HepG2 (cell line): ENCODE results near the gene CENPP. TPM values are rescaled to one million over a fixed set of nuclear protein-coding genes. Genes with fewer than 3 reads are reported as not detected.

Source experiments
- ATAC-seq: fragments of 200-7000 bp; cut with Tn5 transposase; 3 replicates; pipeline ENCODE4 v1.9.1; 2020; ENCODE audit warnings: mild to moderate bottlenecking, moderate library complexity
- BruUV-seq: library from RNA; stranded (reverse); fragments of 400-500 nt; replicated peaks from 2 replicates; lab custom pipeline; 2021; lab: Mats Ljungman, UMichigan
- CTCF ChIA-PET: fragments of 300-600 bp; formaldehyde crosslinking; extraction: SDS; loops from one replicate; lab custom pipeline; 2021; ENCODE audit warnings: low total read pairs, inconsistent platforms, low intra/inter-chr PET ratio; lab: Yijun Ruan, JAX
- POLR2A ChIA-PET: fragments of 350-600 bp; sonication (Branson Sonifier 250); formaldehyde crosslinking; loops from one replicate; lab custom pipeline; 2020; ENCODE audit warnings: antibody characterized with exemption, inconsistent platforms; lab: Yijun Ruan, JAX
- DNase-seq: peaks from one replicate; pipeline ENCODE4 v3.0.0-alpha.2; 2015; ENCODE audit warnings: low spot score
- FAIRE-seq: peaks from 3 replicates; lab custom pipeline; 2011; peaks lifted over from hg19 to GRCh38; lab: Jason Lieb, UNC
- H2AFZ ChIP-seq: one replicate; pipeline ENCODE4 v1.6.1; 2011; ENCODE audit warnings: low read length, inconsistent platforms
- H3K27ac ChIP-seq: fragments of 300-600 bp; 3 replicates; pipeline ENCODE4 v1.8.0; 2011; ENCODE audit warnings: mixed run types, mild to moderate bottlenecking, mixed read lengths, low read length, inconsistent platforms; ENCODE audit not compliant: insufficient read depth; ENCODE audit errors: extremely low read length
- H3K27me3 ChIP-seq, 2 experiments: fragments of 200-600 bp in 1 of 2; 2 replicates in 1 of 2; 3 replicates in 1 of 2; pipeline versions ENCODE4 v1.6.0 to v1.8.0; 2011; ENCODE audit warnings: low read length in 2 of 2, mild to moderate bottlenecking in 2 of 2, moderate library complexity in 2 of 2, inconsistent platforms in 1 of 2; ENCODE audit not compliant: insufficient read depth in 2 of 2, control insufficient read depth in 1 of 2
- H3K36me3 ChIP-seq, 2 experiments: fragments of 200-600 bp in 1 of 2; replicated peaks in 1 of 2; 2 replicates in 1 of 2; 3 replicates in 1 of 2; pipeline versions ENCODE4 v1.5.1 to v1.8.0; 2011; ENCODE audit warnings: low read length in 2 of 2, inconsistent platforms in 1 of 2; ENCODE audit not compliant: insufficient read depth in 2 of 2, control insufficient read depth in 1 of 2
- H3K4me1 ChIP-seq: 2 replicates; pipeline ENCODE4 v1.5.1; 2012; ENCODE audit warnings: low read length, inconsistent platforms; ENCODE audit not compliant: insufficient read depth
- H3K4me2 ChIP-seq: 2 replicates; pipeline ENCODE4 v1.6.0; 2011; ENCODE audit warnings: low read depth, low read length, inconsistent platforms
- H3K4me3 ChIP-seq, 3 experiments: fragments of 200-600 bp in 1 of 3; sonication (generic), shearing (Covaris generic) in 1 of 3; replicated peaks in 1 of 3; 2 replicates each; pipeline ENCODE4 v1.5.1; 2011 to 2016; ENCODE audit warnings: low read length in 3 of 3, inconsistent platforms in 2 of 3, low read depth in 2 of 3, mild to moderate bottlenecking in 2 of 3, control low read depth in 1 of 3, mixed read lengths in 1 of 3; ENCODE audit not compliant: insufficient read depth in 1 of 3
- H3K79me2 ChIP-seq: one replicate; pipeline ENCODE4 v1.6.1; 2011; ENCODE audit warnings: low read length, inconsistent platforms; ENCODE audit not compliant: insufficient read depth
- H3K9ac ChIP-seq: 2 replicates; pipeline ENCODE4 v1.6.0; 2011; ENCODE audit warnings: mild to moderate bottlenecking, low read depth, low read length, inconsistent platforms; ENCODE audit not compliant: insufficient read depth
- H3K9me3 ChIP-seq: 2 replicates; pipeline ENCODE4 v1.5.1; 2012; ENCODE audit warnings: mild to moderate bottlenecking, low read length
- H4K20me1 ChIP-seq: 2 replicates; pipeline ENCODE4 v1.6.0; 2011; ENCODE audit warnings: inconsistent platforms, mild to moderate bottlenecking, low read length, moderate library complexity; ENCODE audit not compliant: insufficient read depth
- ARNT ChIP-seq: fragments of 450-650 bp; IDR thresholded peaks from 2 replicates; pipeline ENCODE4 v1.6.1; 2017
- CSRNP2 ChIP-seq: sonication (generic); formaldehyde crosslinking; conservative IDR thresholded peaks from 2 replicates; pipeline ENCODE4 v1.8.0; 2022; ENCODE audit warnings: low read depth, missing genetic modification reagents
- DRAP1 ChIP-seq: IDR thresholded peaks from 2 replicates; pipeline ENCODE4 v1.6.1; 2016; ENCODE audit warnings: missing genetic modification reagents, missing compliant biosample characterization
- FIP1L1 ChIP-seq: fragments of 200-400 bp; formaldehyde crosslinking; IDR thresholded peaks from 2 replicates; pipeline ENCODE4 v1.6.1; 2018; ENCODE audit warnings: low read depth, mild to moderate bottlenecking, low read length, moderate library complexity, borderline replicate concordance; ENCODE audit not compliant: insufficient read depth
- GTF2F1 ChIP-seq: fragments of 150-350 bp; IDR thresholded peaks from 2 replicates; pipeline ENCODE4 v1.6.1; 2014; ENCODE audit warnings: low read length
- HNRNPK ChIP-seq: fragments of 200-400 bp; formaldehyde crosslinking; IDR thresholded peaks from 2 replicates; pipeline ENCODE4 v1.6.1; 2018; ENCODE audit warnings: low read length, low read depth, moderate library complexity, mild to moderate bottlenecking; ENCODE audit not compliant: poor library complexity, severe bottlenecking
- HNRNPUL1 ChIP-seq: fragments of 200-400 bp; formaldehyde crosslinking; IDR thresholded peaks from 2 replicates; pipeline ENCODE4 v1.6.1; 2017; ENCODE audit warnings: low read depth, mild to moderate bottlenecking, low read length, moderate library complexity
- LBX2 ChIP-seq: sonication (generic); formaldehyde crosslinking; IDR thresholded peaks from 2 replicates; pipeline ENCODE4 v1.5.0; 2020; ENCODE audit warnings: missing genetic modification reagents, mild to moderate bottlenecking, borderline replicate concordance
- NFKBIZ ChIP-seq: IDR thresholded peaks from 2 replicates; pipeline ENCODE4 v1.6.1; 2018; ENCODE audit warnings: missing genetic modification reagents, missing compliant biosample characterization
- UBTF ChIP-seq: sonication (generic); formaldehyde crosslinking; IDR thresholded peaks from 2 replicates; pipeline ENCODE4 v1.4.0; 2020; ENCODE audit warnings: mild to moderate bottlenecking, missing genetic modification reagents
- ZNF354B ChIP-seq: sonication (generic); formaldehyde crosslinking; IDR thresholded peaks from 2 replicates; pipeline ENCODE4 v1.8.0; 2022; ENCODE audit warnings: mild to moderate bottlenecking, missing genetic modification reagents
- ZNF720 ChIP-seq: sonication (generic); formaldehyde crosslinking; IDR thresholded peaks from 2 replicates; pipeline ENCODE4 v1.4.0; 2020; ENCODE audit warnings: missing genetic modification reagents
- WGBS: methylation state at CpG from one replicate; pipeline ENCODE4 v1.1.6; 2017; ENCODE audit warnings: low lambda C conversion rate; 5-methylcytosine and 5-hydroxymethylcytosine counted together
- in situ Hi-C: cut with HindIII; loops from 2 replicates; pipeline ENCODE4 v1.10.0; 2017; ENCODE audit warnings: low pct_unique_long_range_greater_than_20kb; ENCODE audit not compliant: extremely low pct_ligation_motif_present
- intact Hi-C: fragments of 100-400 bp; cut with micrococcal nuclease; formaldehyde crosslinking; loops from one replicate; pipeline ENCODE4 v1.10.0; 2022; ENCODE audit not compliant: unreplicated experiment
- polyA plus RNA-seq, 8 experiments: library from polyadenylated mRNA; depleted of rRNA in 3 of 8; stranded (reverse) in 7 of 8; unstranded in 1 of 8; fragments of >200 nt; fragmentation: Illumina TruSeq in 4 of 8; extraction: Trizol in 4 of 8; gene quantifications; 2 replicates each; pipeline versions ENCODE4 v1.2.1 to v1.2.3, GENCODE V29; 2011 to 2016; ENCODE audit warnings: low read depth in 4 of 8, missing spikeins in 1 of 8, mixed read lengths in 1 of 8; ENCODE audit not compliant: insufficient read depth in 1 of 8
- total RNA-seq, 5 experiments: library from RNA; depleted of rRNA; stranded (reverse); fragments of >200 nt; fragmentation: Illumina TruSeq; extraction: Trizol; gene quantifications; 2 replicates each; pipeline ENCODE4 v1.2.3, GENCODE V29; 2016; ENCODE audit warnings: low read depth in 1 of 5

The CENPP gene
- total and polyA plus RNA-seq, 2 of the 13 experiments (the other 11 are each of a cell fraction or from before 2014, with no cell fraction given) = 2.0 to 11.4 TPM

- 79% methylated on average over 6 of the region's 6 CpGs for WGBS
- ATAC-seq (no peak), FAIRE-seq (no peak), DNase-seq (no peak)
- no peak overlapping the region for H3K9ac ChIP-seq
- CTCF ChIA-PET = no interaction called here
- POLR2A ChIA-PET = no interaction called here
- H3K27me3 ChIP-seq = no peaks in the 10 kb centered on the region
- H2AFZ ChIP-seq = no peak overlapping the region
- no peaks in the 10 kb centered on the region for H3K4me1 ChIP-seq
- no peaks in the 10 kb centered on the region for H3K36me3 ChIP-seq
- no TSS peak for BruUV-seq
- TF ChIP-seq ZNF720 (CRISPR knock-in tag) (no peak), LBX2 (CRISPR knock-in tag) (no peak), DRAP1 (CRISPR knock-in tag) (no peak), HNRNPUL1 (no peak), ZNF354B (CRISPR knock-in tag) (no peak), ARNT (no peak), NFKBIZ (no peak), UBTF (CRISPR knock-in tag) (no peak), GTF2F1 (no peak), HNRNPK (no peak), FIP1L1 (no peak), CSRNP2 (CRISPR knock-in tag) (no peak)
- H3K27ac ChIP-seq = no peak overlapping the region
- no peak overlapping the region for H3K4me3 ChIP-seq
- no peaks in the 10 kb centered on the region for H3K79me2 ChIP-seq
- in situ Hi-C loops = no loop called here
- no peaks in the 10 kb centered on the region for H3K9me3 ChIP-seq
- no peak overlapping the region for H3K4me2 ChIP-seq
- intact Hi-C loops = no loop called here
- H4K20me1 ChIP-seq = no peaks in the 10 kb centered on the region
Observed at GRCh38 chr9:92385477-92385876, 59.7 kb downstream of the CENPP start.
